SK-N-SH (cell line): Measurements from ENCODE around the gene KCNH8. TPM values are rescaled to one million over a fixed set of nuclear protein-coding genes. Genes with fewer than 3 reads are reported as not detected.

Experiments
- CTCF ChIA-PET: fragments of 300-600, 350-600 bp; formaldehyde crosslinking; extraction: SDS; loops from one replicate; lab custom pipeline; 2021; lab: Yijun Ruan, JAX
- POLR2A ChIA-PET: fragments of 350-600 bp; sonication (Branson Sonifier 250); formaldehyde crosslinking; extraction: SDS; loops from one replicate; lab custom pipeline; 2020; ENCODE audit warnings: antibody characterized with exemption, inconsistent platforms; lab: Yijun Ruan, JAX
- DNase-seq: peaks from one replicate; pipeline ENCODE4 v3.0.0; 2012
- H2AFZ ChIP-seq: fragments of 200-600 bp; sonication (generic); 2 replicates; pipeline ENCODE4 v1.8.1; 2016; ENCODE audit warnings: antibody characterized with exemption, mild to moderate bottlenecking, low read depth
- H3F3A ChIP-seq: fragments of 200-600 bp; sonication (generic); replicated peaks from 2 replicates; pipeline ENCODE3; 2016; ENCODE audit warnings: antibody characterized with exemption, mild to moderate bottlenecking; ENCODE audit not compliant: insufficient read depth
- H3K27ac ChIP-seq, 2 experiments: fragments of 200-500 bp in 1 of 2; fragments of 200-600 bp in 1 of 2; sonication (Bioruptor generic) in 1 of 2; sonication (generic), shearing (Covaris generic) in 1 of 2; 2 replicates each; pipeline versions ENCODE4 v1.5.1 to v1.6.1; 2014 to 2016; ENCODE audit warnings: low read depth in 2 of 2, inconsistent platforms in 1 of 2, low read length in 1 of 2, mild to moderate bottlenecking in 1 of 2, mixed read lengths in 1 of 2
- H3K27me3 ChIP-seq: fragments of 200-600 bp; sonication (generic), shearing (Covaris generic); 2 replicates; pipeline ENCODE4 v1.6.1; 2016; ENCODE audit warnings: mixed run types; ENCODE audit not compliant: insufficient read depth
- H3K36me3 ChIP-seq, 2 experiments: fragments of 200-500 bp in 1 of 2; fragments of 200-600 bp in 1 of 2; sonication (Bioruptor generic) in 1 of 2; sonication (generic) in 1 of 2; replicated peaks in 1 of 2; 2 replicates each; pipeline versions ENCODE3 to v1.5.1; 2014 to 2016; ENCODE audit warnings: low read length in 1 of 2, mild to moderate bottlenecking in 1 of 2; ENCODE audit not compliant: insufficient read depth in 2 of 2, control insufficient read depth in 1 of 2
- H3K4me1 ChIP-seq, 2 experiments: fragments of 200-500 bp in 1 of 2; fragments of 200-600 bp in 1 of 2; sonication (Bioruptor generic) in 1 of 2; sonication (generic), shearing (Covaris generic) in 1 of 2; 2 replicates each; pipeline versions ENCODE4 v1.5.1 to v1.6.1; 2014 to 2016; ENCODE audit warnings: low read depth in 1 of 2, low read length in 1 of 2, mixed run types in 1 of 2; ENCODE audit not compliant: insufficient read depth in 2 of 2, control insufficient read depth in 1 of 2
- H3K4me2 ChIP-seq: fragments of 200-600 bp; sonication (generic), shearing (Covaris generic); 2 replicates; pipeline ENCODE4 v1.6.1; 2017; ENCODE audit warnings: mixed run types
- H3K4me3 ChIP-seq, 2 experiments: fragments of 200-500 bp in 1 of 2; fragments of 200-600 bp in 1 of 2; sonication (Bioruptor generic) in 1 of 2; sonication (generic), shearing (Covaris generic) in 1 of 2; 2 replicates each; pipeline versions ENCODE4 v1.5.1 to v1.8.1; 2014 to 2016; ENCODE audit warnings: low read depth in 2 of 2, inconsistent platforms in 1 of 2, low read length in 1 of 2, mild to moderate bottlenecking in 1 of 2, mixed read lengths in 1 of 2, moderate library complexity in 1 of 2
- H3K79me2 ChIP-seq: fragments of 200-600 bp; sonication (generic); 2 replicates; pipeline ENCODE4 v1.8.1; 2017; ENCODE audit warnings: mild to moderate bottlenecking; ENCODE audit not compliant: insufficient read depth
- H3K9ac ChIP-seq: fragments of 200-600 bp; sonication (generic); 2 replicates; pipeline ENCODE4 v1.6.1; 2017; ENCODE audit warnings: mixed run types
- H3K9me2 ChIP-seq: fragments of 200-600 bp; sonication (generic); 2 replicates; pipeline ENCODE4 v1.6.1; 2017; ENCODE audit warnings: mixed run types
- H3K9me3 ChIP-seq: fragments of 200-600 bp; sonication (generic); 2 replicates; pipeline ENCODE4 v1.6.1; 2017; ENCODE audit warnings: mixed run types, mild to moderate bottlenecking, moderate library complexity
- H4K20me1 ChIP-seq: fragments of 200-600 bp; sonication (generic); 2 replicates; pipeline ENCODE4 v1.6.1; 2017; ENCODE audit warnings: mild to moderate bottlenecking, mixed run types; ENCODE audit not compliant: insufficient read depth
- CHD2 ChIP-seq: fragments of 150-350 bp; IDR thresholded peaks from 2 replicates; pipeline ENCODE4 v1.6.1; 2018; ENCODE audit warnings: low read length; ENCODE audit not compliant: partially characterized antibody
- CTCF ChIP-seq: fragments of 200-600 bp; sonication (generic); IDR thresholded peaks from 2 replicates; pipeline ENCODE4 v1.6.1; 2017; ENCODE audit warnings: antibody characterized with exemption, mild to moderate bottlenecking, moderate library complexity
- ELF1 ChIP-seq: IDR thresholded peaks from 2 replicates; pipeline ENCODE4 v1.4.0; 2012
- EZH2phosphoT487 ChIP-seq: fragments of 200-600 bp; sonication (generic); IDR thresholded peaks from 2 replicates; pipeline ENCODE4 v1.6.1; 2017; ENCODE audit warnings: low read depth, mixed run types, mild to moderate bottlenecking, antibody characterized with exemption, moderate library complexity, borderline replicate concordance
- FOSL2 ChIP-seq: IDR thresholded peaks from 2 replicates; pipeline ENCODE4 v1.4.0; 2012; ENCODE audit warnings: low read depth, mild to moderate bottlenecking, moderate library complexity, borderline replicate concordance
- FOXJ3 ChIP-seq: sonication (generic); formaldehyde crosslinking; IDR thresholded peaks from 2 replicates; pipeline ENCODE4 v1.5.1; 2020; ENCODE audit warnings: mild to moderate bottlenecking, missing genetic modification reagents
- GABPA ChIP-seq: IDR thresholded peaks from 2 replicates; pipeline ENCODE4 v1.4.0; 2012; ENCODE audit warnings: low read depth, mild to moderate bottlenecking
- GATA2 ChIP-seq: sonication (generic); formaldehyde crosslinking; IDR thresholded peaks from 2 replicates; pipeline ENCODE4 v1.5.0; 2020; ENCODE audit warnings: mild to moderate bottlenecking, missing genetic modification reagents
- JUND ChIP-seq: IDR thresholded peaks from 2 replicates; pipeline ENCODE4 v1.4.0; 2012
- MEF2A ChIP-seq: IDR thresholded peaks from 2 replicates; pipeline ENCODE4 v1.4.0; 2012; ENCODE audit warnings: low read depth, borderline replicate concordance
- MXI1 ChIP-seq: IDR thresholded peaks from 2 replicates; pipeline ENCODE4 v1.6.1; 2012; ENCODE audit warnings: mild to moderate bottlenecking, low read depth, low read length, improper control_type of control experiment
- POLR2AphosphoS5 ChIP-seq: IDR thresholded peaks from 2 replicates; pipeline ENCODE4 v1.6.1; 2012; ENCODE audit warnings: low read depth, low read length
- RAD21 ChIP-seq: IDR thresholded peaks from 2 replicates; pipeline ENCODE4 v1.6.1; 2012; ENCODE audit warnings: mild to moderate bottlenecking, low read length
- SIN3A ChIP-seq: IDR thresholded peaks from 2 replicates; pipeline ENCODE4 v1.6.1; 2012; ENCODE audit warnings: low read depth, mild to moderate bottlenecking, low read length, moderate library complexity, borderline replicate concordance
- TCF12 ChIP-seq: IDR thresholded peaks from 2 replicates; pipeline ENCODE4 v1.4.0; 2012
- TEAD4 ChIP-seq: IDR thresholded peaks from 2 replicates; pipeline ENCODE4 v1.4.0; 2012; ENCODE audit warnings: mild to moderate bottlenecking, borderline replicate concordance; ENCODE audit not compliant: insufficient read depth
- ZBTB33 ChIP-seq: IDR thresholded peaks from 2 replicates; pipeline ENCODE4 v1.4.0; 2012; ENCODE audit warnings: low read depth, borderline replicate concordance
- WGBS: methylation state at CpG from one replicate; pipeline ENCODE4 v1.1.6; 2017; ENCODE audit warnings: low lambda C conversion rate; 5-methylcytosine and 5-hydroxymethylcytosine counted together
- polyA plus RNA-seq, 3 experiments: library from polyadenylated mRNA; depleted of rRNA; stranded (reverse); fragments of >200 nt; gene quantifications; 2 replicates each; pipeline ENCODE4 v1.2.3, GENCODE V29; 2012
- TF ChIP-seq, protein P1 (sequence below): fragments of 150-350 bp; IDR thresholded peaks from 2 replicates; pipeline ENCODE4 v1.6.1; 2016; ENCODE audit warnings: mild to moderate bottlenecking, low read depth, low read length
- TF ChIP-seq, protein P2 (sequence below): IDR thresholded peaks from 2 replicates; pipeline ENCODE4; 2012
- TF ChIP-seq, protein P3 (sequence below): IDR thresholded peaks from 2 replicates; pipeline ENCODE4 v1.6.1; 2012; ENCODE audit warnings: mild to moderate bottlenecking, low read depth, low read length, moderate library complexity
- TF ChIP-seq, protein P4 (sequence below): fragments of 150-350 bp; IDR thresholded peaks from 2 replicates; pipeline ENCODE4 v1.6.1; 2017; ENCODE audit warnings: antibody characterized with exemption, low read length, low read depth, borderline replicate concordance

KCNH8 gene
- polyA plus RNA-seq, 1 of the 3 experiments (the other 2 are of a cell fraction) = 0.05 TPM

GRCh38 chr3:19455546-19455945 is 307.2 kb downstream of the KCNH8 start (continued):
- TF ChIP-seq, protein P1, sequence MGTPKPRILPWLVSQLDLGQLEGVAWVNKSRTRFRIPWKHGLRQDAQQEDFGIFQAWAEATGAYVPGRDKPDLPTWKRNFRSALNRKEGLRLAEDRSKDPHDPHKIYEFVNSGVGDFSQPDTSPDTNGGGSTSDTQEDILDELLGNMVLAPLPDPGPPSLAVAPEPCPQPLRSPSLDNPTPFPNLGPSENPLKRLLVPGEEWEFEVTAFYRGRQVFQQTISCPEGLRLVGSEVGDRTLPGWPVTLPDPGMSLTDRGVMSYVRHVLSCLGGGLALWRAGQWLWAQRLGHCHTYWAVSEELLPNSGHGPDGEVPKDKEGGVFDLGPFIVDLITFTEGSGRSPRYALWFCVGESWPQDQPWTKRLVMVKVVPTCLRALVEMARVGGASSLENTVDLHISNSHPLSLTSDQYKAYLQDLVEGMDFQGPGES = no peak
- TF ChIP-seq, protein P2, sequence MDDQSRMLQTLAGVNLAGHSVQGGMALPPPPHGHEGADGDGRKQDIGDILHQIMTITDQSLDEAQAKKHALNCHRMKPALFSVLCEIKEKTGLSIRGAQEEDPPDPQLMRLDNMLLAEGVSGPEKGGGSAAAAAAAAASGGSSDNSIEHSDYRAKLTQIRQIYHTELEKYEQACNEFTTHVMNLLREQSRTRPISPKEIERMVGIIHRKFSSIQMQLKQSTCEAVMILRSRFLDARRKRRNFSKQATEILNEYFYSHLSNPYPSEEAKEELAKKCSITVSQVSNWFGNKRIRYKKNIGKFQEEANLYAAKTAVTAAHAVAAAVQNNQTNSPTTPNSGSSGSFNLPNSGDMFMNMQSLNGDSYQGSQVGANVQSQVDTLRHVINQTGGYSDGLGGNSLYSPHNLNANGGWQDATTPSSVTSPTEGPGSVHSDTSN = no peak

DNA sequence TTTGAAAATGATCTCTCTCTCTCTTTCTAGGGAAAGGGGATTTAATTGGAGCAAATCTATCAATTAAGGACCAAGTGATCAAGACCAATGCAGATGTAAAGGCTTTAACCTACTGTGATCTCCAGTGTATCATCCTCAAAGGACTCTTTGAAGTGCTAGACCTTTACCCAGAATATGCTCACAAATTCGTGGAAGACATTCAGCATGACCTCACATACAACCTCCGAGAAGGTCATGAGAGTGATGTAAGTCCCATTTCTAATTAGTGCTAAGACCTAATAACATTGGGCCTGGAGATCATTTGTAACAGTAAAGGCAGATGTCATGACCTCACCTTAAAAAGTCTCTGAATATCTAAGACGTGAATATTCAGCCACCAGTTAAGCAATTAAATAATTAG is 308.4 kb downstream of the KCNH8 start:
- no peaks in the 10 kb centered on the region for H3K9me3 ChIP-seq
- H3K4me1 ChIP-seq = no peaks in the 10 kb centered on the region
- no peak overlapping the region for H2AFZ ChIP-seq
- no peak for DNase-seq
- no peak overlapping the region for H3K4me2 ChIP-seq
- WGBS = 19% methylated on average over 3 of the region's 3 CpGs
- no peak overlapping the region for H3K4me3 ChIP-seq
- H3F3A ChIP-seq = no peaks in the 10 kb centered on the region
- no peaks in the 10 kb centered on the region for H3K27me3 ChIP-seq
- H3K36me3 ChIP-seq = no peaks in the 10 kb centered on the region
- H3K27ac ChIP-seq = no peak overlapping the region
- no peaks in the 10 kb centered on the region for H3K79me2 ChIP-seq
- H3K9me2 ChIP-seq = no peaks in the 10 kb centered on the region
- H4K20me1 ChIP-seq = no peaks in the 10 kb centered on the region
- ChIA-PET POLR2A (no interaction called here), CTCF (interaction anchor here (1.3 to 1.6 kb wide), 2 partner anchors 9 to 13 kb away, joined by 3 read pairs; no protein-coding TSS in a partner anchor)
- H3K9ac ChIP-seq = no peak overlapping the region
- TF ChIP-seq ZBTB33 (no peak), CHD2 (no peak), MEF2A (no peak), MXI1 (no peak), CTCF (no peak), TEAD4 (no peak), RAD21 (no peak), JUND (no peak), FOSL2 (no peak), SIN3A (no peak), GABPA (no peak), GATA2 (CRISPR knock-in tag) (no peak), ELF1 (no peak), FOXJ3 (CRISPR knock-in tag) (no peak), TCF12 (no peak), EZH2phosphoT487 (no peak), POLR2AphosphoS5 (no peak)
- TF ChIP-seq, protein P3, sequence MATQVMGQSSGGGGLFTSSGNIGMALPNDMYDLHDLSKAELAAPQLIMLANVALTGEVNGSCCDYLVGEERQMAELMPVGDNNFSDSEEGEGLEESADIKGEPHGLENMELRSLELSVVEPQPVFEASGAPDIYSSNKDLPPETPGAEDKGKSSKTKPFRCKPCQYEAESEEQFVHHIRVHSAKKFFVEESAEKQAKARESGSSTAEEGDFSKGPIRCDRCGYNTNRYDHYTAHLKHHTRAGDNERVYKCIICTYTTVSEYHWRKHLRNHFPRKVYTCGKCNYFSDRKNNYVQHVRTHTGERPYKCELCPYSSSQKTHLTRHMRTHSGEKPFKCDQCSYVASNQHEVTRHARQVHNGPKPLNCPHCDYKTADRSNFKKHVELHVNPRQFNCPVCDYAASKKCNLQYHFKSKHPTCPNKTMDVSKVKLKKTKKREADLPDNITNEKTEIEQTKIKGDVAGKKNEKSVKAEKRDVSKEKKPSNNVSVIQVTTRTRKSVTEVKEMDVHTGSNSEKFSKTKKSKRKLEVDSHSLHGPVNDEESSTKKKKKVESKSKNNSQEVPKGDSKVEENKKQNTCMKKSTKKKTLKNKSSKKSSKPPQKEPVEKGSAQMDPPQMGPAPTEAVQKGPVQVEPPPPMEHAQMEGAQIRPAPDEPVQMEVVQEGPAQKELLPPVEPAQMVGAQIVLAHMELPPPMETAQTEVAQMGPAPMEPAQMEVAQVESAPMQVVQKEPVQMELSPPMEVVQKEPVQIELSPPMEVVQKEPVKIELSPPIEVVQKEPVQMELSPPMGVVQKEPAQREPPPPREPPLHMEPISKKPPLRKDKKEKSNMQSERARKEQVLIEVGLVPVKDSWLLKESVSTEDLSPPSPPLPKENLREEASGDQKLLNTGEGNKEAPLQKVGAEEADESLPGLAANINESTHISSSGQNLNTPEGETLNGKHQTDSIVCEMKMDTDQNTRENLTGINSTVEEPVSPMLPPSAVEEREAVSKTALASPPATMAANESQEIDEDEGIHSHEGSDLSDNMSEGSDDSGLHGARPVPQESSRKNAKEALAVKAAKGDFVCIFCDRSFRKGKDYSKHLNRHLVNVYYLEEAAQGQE = no peak
- TF ChIP-seq, protein P4, sequence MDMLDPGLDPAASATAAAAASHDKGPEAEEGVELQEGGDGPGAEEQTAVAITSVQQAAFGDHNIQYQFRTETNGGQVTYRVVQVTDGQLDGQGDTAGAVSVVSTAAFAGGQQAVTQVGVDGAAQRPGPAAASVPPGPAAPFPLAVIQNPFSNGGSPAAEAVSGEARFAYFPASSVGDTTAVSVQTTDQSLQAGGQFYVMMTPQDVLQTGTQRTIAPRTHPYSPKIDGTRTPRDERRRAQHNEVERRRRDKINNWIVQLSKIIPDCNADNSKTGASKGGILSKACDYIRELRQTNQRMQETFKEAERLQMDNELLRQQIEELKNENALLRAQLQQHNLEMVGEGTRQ = no peak
